IPS-15b (cell line): Measurements from ENCODE around the gene HECA.
"Not testable (repeated sequence)": the region's sequence is repeated elsewhere in the genome, so short reads cannot be mapped to it uniquely, and the experiment has no call there.

Source experiments
- H3K27me3 ChIP-seq: one replicate; pipeline ENCODE4 v1.6.1; 2013; ENCODE audit warnings: low read length; ENCODE audit not compliant: control insufficient read depth, insufficient read depth
- H3K36me3 ChIP-seq: one replicate; pipeline ENCODE4 v1.6.1; 2013; ENCODE audit warnings: low read length; ENCODE audit not compliant: control insufficient read depth, insufficient read depth
- H3K4me1 ChIP-seq: one replicate; pipeline ENCODE4 v1.6.1; 2013; ENCODE audit warnings: mild to moderate bottlenecking, low read length; ENCODE audit not compliant: control insufficient read depth, insufficient read depth
- H3K4me3 ChIP-seq: one replicate; pipeline ENCODE4 v1.5.1; 2013; ENCODE audit warnings: low read depth, low read length
- H3K9ac ChIP-seq: one replicate; pipeline ENCODE4 v1.6.1; 2013; ENCODE audit warnings: low read depth, mild to moderate bottlenecking, low read length
- H3K9me3 ChIP-seq: one replicate; pipeline ENCODE4 v1.6.1; 2013; ENCODE audit warnings: mild to moderate bottlenecking, low read length; ENCODE audit not compliant: control insufficient read depth, insufficient read depth

HECA gene

DNA sequence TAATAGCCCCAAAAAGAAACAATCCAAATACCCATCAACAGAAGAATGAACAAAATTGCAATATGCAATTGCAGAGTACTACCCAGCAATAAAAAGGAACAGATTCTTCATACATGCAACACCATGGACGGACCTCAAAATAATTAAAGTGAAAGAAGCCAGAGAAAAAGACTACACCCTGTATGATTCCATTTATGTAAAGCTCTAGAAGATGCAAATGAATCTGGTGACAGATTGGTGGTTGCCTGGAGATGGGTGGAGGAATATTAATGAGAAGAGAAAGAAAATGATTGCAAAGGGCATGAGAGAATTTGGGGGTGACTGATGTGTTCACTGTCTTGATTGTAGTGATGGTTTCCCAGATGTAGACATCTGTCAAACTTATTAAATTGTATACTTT is 51.8 kb downstream of the HECA start:
- H3K36me3 ChIP-seq = no peaks in the 10 kb centered on the region
- H3K9ac ChIP-seq = no peak overlapping the region
- no peaks in the 10 kb centered on the region for H3K27me3 ChIP-seq
- no peak overlapping the region for H3K4me3 ChIP-seq
- no peaks in the 10 kb centered on the region for H3K9me3 ChIP-seq
- peaks cover 4% of the 10 kb centered on the region for H3K4me1 ChIP-seq

DNA sequence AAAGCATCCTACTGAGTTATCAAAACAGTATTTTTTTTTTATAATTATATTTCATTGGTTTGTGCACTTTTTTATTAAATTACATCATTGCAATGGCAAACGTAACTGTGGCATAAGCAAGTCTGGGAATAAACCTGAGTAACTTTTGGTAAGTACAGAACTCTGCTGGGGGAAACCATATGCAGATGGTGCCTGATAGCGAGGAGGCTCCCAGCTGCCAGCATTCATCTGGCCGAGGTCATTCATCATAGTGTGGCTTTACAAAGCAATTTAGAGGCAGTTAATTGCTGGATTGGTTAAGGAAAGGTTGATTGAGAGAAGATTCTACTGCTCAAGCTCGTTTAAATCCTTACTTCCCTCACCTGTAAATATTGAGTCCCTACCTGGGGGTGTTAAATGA is 52.6 kb downstream of the HECA start:
- no peaks in the 10 kb centered on the region for H3K9me3 ChIP-seq
- H3K9ac ChIP-seq = no peak overlapping the region
- H3K4me3 ChIP-seq = no peak overlapping the region

DNA sequence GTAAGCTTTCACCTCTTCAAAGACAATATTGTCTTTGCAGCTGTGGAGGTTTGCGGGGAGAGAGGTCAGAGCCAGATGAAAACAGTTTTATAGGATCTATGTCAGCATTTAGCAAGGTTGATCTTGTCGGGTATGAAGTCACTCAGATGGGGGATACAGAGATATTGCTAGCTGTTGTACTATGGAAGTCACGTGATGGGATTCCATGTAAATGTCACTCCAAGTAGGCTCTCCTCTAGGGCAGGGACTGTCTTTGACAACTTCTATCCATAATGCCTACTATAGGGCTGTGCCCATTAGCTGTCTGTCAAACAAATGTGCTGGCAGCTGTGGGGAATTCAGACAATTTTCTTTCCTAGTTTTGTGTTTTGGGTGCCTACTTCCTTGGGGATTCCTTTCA is 54.8 kb downstream of the HECA start:
- H3K9me3 ChIP-seq = no peaks in the 10 kb centered on the region
- H3K27me3 ChIP-seq = no peaks in the 10 kb centered on the region
- no peaks in the 10 kb centered on the region for H3K36me3 ChIP-seq
- no peak overlapping the region for H3K9ac ChIP-seq
- H3K4me3 ChIP-seq = no peak overlapping the region
- H3K4me1 ChIP-seq = peaks cover 4% of the 10 kb centered on the region

More for the DNA sequence above, 52.6 kb downstream of the HECA start:
- Histone ChIP-seq H3K27me3 (no peaks in the 10 kb centered on the region), H3K36me3 (no peaks in the 10 kb centered on the region), H3K4me1 (peaks cover 4% of the 10 kb centered on the region)

DNA sequence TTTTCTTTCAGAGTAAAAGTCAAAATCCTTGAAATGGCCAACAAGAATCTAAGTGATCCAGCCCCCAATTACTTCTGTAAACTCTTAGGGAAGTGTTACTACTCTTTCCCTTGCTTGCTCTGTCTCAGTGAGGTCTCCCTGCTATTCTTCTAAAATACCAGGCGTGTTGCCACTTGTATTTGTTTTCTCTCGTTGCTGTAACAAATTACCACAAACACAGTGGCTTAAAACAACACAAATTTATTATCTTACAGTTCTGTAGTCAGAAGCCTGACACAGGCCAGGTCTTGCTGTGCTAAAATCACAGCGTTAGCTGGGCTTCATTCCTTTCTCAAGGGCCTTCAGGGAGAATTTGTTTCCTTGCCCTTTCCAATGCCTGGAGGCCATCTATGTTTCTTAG is 59.9 kb downstream of the HECA start:
- no peaks in the 10 kb centered on the region for H3K36me3 ChIP-seq
- no peak overlapping the region for H3K9ac ChIP-seq
- H3K4me1 ChIP-seq = no peaks in the 10 kb centered on the region
- H3K27me3 ChIP-seq = no peaks in the 10 kb centered on the region
- no peak overlapping the region for H3K4me3 ChIP-seq
- no peaks in the 10 kb centered on the region for H3K9me3 ChIP-seq

DNA sequence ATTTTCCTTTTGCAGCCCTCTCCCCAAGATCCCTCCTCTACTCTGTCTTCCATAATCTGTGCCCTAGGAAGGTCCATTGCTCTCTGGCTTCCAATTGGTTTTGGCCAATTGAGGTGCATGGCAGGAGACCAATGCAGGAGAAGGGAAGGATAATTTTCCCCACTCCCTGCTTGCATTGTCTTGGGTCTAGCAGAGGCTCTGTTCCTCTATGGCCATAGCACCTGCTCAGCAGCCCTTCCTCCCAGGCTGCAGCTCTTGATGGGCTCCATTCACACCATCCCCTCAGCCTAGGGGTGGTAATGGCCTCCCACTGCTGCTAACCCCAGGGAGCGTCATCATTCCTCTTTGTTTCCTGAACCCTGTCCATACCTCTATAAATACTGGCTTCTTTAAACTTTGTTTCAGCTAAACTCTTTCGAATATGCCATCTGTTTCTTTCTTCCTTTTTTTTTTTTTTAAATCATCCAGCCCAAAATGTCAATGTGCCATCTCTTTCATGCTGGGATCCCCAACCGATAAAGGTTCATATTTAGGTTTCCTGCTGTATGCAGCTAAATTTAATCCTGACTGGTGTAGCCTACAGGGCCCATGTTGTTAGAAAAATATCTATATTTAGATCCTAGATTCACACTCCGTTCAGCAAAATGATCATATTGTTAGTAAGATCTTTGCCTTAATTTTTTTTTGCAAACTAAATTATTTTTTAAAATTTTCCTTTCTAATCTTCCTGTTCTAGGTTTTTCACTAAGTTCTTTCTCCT is 63.8 kb downstream of the HECA start:
- Histone ChIP-seq H3K9me3 (no peaks in the 10 kb centered on the region), H3K9ac (no peak overlapping the region), H3K27me3 (no peaks in the 10 kb centered on the region), H3K4me3 (no peak overlapping the region), H3K36me3 (no peaks in the 10 kb centered on the region), H3K4me1 (no peaks in the 10 kb centered on the region)

DNA sequence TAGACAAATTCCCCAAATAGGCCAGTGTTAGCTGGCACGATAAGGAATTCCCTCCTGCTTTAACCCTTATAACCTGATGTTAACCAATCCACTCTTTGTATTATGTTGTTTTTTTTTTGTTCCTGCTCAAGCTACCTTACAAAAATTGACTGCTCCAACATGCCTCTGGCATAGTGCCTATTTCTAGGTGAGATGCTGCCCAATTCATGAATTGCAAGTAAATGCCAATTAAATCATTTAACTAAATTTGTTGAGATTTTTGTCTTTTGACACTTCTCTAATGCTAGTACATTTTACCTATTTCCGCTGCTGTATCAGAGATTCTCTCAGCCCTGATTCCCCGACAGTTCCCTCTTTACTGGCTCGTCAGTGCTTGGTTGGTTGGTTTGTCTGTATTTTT is 66.5 kb downstream of the HECA start:
- Histone ChIP-seq H3K27me3 (no peaks in the 10 kb centered on the region), H3K9ac (no peak overlapping the region), H3K4me1 (no peaks in the 10 kb centered on the region), H3K4me3 (no peak overlapping the region), H3K36me3 (no peaks in the 10 kb centered on the region), H3K9me3 (no peaks in the 10 kb centered on the region)

DNA sequence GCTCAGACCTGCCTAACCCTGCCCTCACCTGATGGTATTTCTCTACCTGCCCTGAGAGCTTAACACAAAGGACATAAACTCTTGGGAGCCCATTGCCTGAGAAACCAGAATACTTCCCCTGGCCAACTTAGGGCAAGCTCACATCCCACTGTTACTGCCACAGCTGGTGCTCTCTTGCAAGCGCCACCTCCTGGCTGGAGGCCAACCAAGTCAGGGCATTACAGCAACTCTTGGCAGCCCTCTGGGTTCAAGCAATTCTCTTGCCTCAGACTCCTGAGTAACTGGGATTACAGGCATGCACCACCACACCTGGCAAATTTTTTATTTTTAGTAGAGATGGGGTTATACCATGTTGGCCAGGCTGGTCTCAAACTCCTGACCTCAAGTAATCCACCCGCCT is 70.1 kb downstream of the HECA start:
- Histone ChIP-seq H3K4me3 (no peak overlapping the region), H3K4me1 (no peaks in the 10 kb centered on the region), H3K9me3 (no peaks in the 10 kb centered on the region), H3K9ac (no peak overlapping the region), H3K36me3 (no peaks in the 10 kb centered on the region), H3K27me3 (no peaks in the 10 kb centered on the region)

DNA sequence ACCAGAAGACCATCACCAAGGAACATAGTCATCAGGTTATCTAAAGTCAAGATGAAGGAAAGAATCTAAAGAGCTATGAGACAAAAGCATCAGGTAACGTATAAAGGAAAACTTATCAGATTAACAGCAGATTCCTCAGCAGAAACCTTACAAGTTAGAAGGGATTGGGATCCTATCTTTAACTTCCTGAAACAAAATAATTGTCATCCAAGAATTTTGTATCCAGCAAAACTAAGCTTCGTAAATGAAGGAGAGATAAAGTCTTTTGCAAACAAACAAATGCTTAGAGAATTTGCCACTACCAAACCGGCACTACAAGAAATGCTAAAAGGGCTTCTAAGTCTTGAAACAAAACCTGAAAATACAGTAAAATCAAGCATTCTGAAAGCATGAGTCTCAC is 71.0 kb downstream of the HECA start:
- no peaks in the 10 kb centered on the region for H3K9me3 ChIP-seq

DNA sequence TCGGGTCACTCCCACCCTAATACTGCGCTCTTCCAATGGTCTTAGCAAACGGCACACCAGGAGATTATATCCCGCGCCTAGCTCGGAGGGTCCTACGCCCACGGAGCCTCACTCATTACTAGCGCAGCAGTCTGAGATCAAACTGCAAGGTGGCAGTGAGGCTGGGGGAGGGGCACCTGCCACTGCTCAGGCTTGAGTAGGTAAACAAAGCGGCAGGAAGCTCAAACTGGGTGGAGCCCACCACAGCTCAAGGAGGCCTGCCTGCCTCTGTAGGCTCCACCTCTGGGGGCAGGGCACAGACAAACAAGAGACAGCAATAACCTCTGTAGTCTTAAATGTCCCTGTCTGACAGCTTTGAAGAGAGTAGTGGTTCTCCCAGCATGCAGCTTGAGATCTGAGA is 75.9 kb downstream of the HECA start:
- not testable (repeated sequence) for H3K9me3 ChIP-seq, H3K4me3 ChIP-seq, H3K27me3 ChIP-seq, H3K36me3 ChIP-seq, H3K4me1 ChIP-seq, H3K9ac ChIP-seq

More for the DNA sequence above, 71.0 kb downstream of the HECA start:
- no peaks in the 10 kb centered on the region for H3K27me3 ChIP-seq
- H3K4me1 ChIP-seq = no peaks in the 10 kb centered on the region
- H3K9ac ChIP-seq = no peak overlapping the region
- no peaks in the 10 kb centered on the region for H3K36me3 ChIP-seq
- H3K4me3 ChIP-seq = no peak overlapping the region

DNA sequence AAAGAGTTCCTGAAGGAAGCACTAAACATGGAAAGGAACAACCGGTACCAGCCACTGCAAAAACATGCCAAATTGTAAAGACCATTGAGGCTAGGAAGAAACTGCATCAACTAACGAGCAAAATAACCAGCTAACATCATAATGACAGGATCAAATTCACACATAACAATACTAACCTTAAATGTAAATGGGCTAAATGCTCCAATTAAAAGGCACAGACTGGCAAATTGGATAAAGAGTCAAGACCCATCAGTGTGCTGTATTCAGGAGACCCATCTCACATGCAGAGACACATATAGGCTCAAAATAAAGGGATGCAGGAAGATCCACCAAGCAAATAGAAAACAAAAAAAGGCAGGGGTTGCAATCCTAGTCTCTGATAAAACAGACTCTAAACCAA is 77.6 kb downstream of the HECA start:
- H3K4me3 ChIP-seq, H3K27me3 ChIP-seq, H3K36me3 ChIP-seq, H3K9me3 ChIP-seq, H3K4me1 ChIP-seq, H3K9ac ChIP-seq: not testable (repeated sequence)

DNA sequence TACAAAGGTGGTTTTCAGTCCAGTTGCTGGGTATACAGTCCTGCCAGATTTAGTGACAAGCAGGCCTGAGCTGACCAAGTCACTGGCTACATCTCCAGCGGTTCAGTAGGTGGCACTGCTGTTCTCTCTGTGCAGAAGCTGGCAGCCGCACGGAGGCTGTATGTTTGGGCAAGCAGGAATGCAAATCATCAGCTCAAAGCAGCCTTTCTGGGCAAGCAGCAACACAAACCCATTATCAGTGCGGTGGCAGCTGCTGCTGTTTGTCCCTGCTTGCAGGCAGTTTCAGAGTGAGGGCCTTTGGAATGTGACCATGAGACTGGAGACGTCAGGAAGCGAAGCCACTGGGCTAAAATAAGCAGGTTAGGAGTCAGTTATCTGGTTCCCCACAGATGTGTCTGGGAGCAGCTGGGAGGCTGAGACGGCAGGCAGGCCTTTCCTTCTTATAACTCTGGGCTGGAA is 84.4 kb downstream of the HECA start:
- no peak overlapping the region for H3K9ac ChIP-seq
- H3K4me1 ChIP-seq = no peaks in the 10 kb centered on the region
- no peak overlapping the region for H3K4me3 ChIP-seq
- no peaks in the 10 kb centered on the region for H3K27me3 ChIP-seq
- no peaks in the 10 kb centered on the region for H3K9me3 ChIP-seq
- no peaks in the 10 kb centered on the region for H3K36me3 ChIP-seq

DNA sequence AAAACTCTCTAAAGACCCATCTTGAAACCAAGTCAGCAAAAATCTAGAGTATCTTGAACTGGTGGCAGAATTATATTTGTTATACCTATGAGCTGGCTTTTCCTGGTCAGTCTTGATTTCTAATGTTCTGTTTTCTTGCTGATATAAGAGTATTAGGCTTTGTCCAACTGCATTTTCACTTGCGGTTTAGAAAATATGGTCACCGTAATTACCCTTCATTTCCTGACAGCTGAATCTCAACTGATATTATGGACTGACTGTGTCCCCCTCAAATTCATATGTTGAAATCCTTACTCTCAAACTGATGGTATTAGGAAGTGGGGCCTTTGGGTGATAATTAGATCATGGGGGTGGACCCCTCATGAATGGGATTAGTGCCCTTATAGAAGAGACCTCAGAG is 84.9 kb downstream of the HECA start:
- Histone ChIP-seq H3K9ac (no peak overlapping the region), H3K36me3 (no peaks in the 10 kb centered on the region), H3K4me1 (no peaks in the 10 kb centered on the region), H3K9me3 (no peaks in the 10 kb centered on the region), H3K4me3 (no peak overlapping the region), H3K27me3 (no peaks in the 10 kb centered on the region)
